CD1c-positive myeloid dendritic cell (primary cell): ENCODE results near the gene TMEM214.

Experiments
- DNase-seq: peaks from one replicate; pipeline ENCODE4 v3.0.0-alpha.2; 2016; ENCODE audit errors: extremely low spot score

Gene TMEM214

GRCh38 chr2:27040282-27040681 lies 7.5 kb downstream of the TMEM214 start:
- no peak for DNase-seq

DNA sequence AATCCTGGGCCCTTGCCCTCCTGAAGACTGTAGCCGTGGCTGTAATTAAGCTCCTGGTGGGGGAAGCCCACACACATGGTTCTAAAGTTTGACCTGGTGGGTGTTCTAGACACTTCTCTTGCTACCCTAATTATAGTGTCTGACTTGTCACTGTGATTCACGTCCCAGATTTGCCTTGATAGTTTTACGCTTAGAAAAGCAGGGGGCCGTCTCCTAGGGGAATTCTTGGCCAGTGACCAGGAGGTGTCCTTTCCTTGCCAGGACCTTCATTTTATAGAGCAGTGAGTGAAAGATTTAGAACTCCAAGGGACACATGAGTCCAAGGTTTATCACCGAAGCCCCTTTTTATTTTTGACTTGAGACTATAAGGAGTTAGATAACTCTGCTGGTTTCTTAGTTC lies 9.0 kb downstream of the TMEM214 start:
- no peak for DNase-seq

- no peak for DNase-seq
Observed at GRCh38 chr2:27042159-27042661, 9.4 kb downstream of the TMEM214 start.

GRCh38 chr2:27042985-27043634 lies 10.3 kb downstream of the TMEM214 start:
- DNase-seq, result no peak

DNA sequence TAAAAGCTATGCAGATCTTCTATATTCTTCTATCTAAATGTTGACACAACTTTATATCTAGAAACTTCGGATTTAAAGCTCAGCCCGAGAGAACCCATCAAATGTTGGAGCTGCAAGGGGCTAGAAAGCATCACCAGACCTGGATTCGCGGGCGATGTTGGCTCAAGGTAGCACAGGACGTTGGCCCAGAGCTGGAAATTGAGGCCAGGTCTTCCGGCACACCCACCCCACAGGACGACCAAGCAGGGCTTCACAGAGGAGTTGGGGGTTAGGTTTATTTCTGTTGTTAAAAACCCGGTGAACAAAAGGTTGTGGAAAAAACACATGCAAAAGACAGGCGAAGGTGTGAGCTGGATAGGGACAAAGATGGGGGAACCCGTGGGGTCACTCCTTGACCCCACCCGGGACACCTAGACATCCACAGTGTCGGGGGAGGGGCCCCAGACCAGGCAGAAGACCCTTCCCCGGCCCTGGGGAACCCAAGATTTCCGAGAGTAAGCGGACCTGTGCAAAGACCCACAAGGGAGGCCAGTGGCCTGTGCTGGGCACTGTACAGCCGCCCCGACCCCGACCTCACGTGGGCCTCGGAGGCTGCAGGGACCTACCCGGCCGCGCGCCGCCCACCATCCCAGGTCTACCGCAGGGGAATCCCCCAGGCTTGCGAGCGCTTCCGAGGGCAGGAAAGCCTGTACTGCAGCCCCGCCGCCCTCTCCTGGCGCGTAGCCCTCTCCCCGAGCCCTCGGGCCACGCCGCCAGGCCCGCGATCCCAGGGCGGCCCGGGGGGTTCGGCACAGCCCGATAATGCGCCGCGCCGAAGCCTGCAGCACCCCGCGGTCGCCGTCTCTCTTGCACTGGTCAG lies 16.9 kb downstream of the TMEM214 start:
- peak; percentile 58 for DNase-seq

- DNase-seq, result peak; percentile 94
Observed at GRCh38 chr2:27050281-27050995, 17.7 kb downstream of the TMEM214 start.

GRCh38 chr2:27050996-27051901 lies 18.5 kb downstream of the TMEM214 start, which contains the start of gene AGBL5:
Gene AGBL5, plus strand, starts transcription at chr2:27051668. Its CDS starts 1,291 bp downstream, at chr2:27052959.
- DNase-seq, result peak; percentile 96

- DNase-seq, result peak; percentile 6
Observed at GRCh38 chr2:27051902-27052645, 19.3 kb downstream of the TMEM214 start.

GRCh38 chr2:27053321-27053720 lies 20.6 kb downstream of the TMEM214 start:
- no peak for DNase-seq

- no peak for DNase-seq
Observed at GRCh38 chr2:27053776-27054175, 21.0 kb downstream of the TMEM214 start.

DNA sequence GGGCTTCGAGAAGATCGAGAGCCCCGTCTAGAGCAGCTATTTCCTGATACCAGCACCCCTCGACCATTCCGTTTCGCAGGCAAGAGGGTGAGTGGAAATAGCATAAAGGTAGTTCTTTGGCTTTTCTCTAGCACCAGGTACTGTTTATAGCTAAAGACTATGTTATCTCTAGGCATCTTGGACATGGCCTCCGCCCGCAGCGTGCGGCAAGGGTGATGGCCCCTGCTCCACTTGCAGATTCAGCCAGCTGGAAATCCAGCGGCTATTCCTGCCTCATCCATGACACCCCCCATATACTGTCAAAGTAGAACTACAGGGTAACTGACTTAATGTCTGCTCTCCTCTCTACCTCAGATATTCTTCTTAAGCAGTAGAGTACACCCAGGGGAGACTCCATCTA lies 22.0 kb downstream of the TMEM214 start:
- DNase-seq, result no peak

GRCh38 chr2:27057184-27057583 lies 24.4 kb downstream of the TMEM214 start:
- DNase-seq, result no peak

- DNase-seq, result no peak
Observed at GRCh38 chr2:27058210-27058609, 25.4 kb downstream of the TMEM214 start.

DNA sequence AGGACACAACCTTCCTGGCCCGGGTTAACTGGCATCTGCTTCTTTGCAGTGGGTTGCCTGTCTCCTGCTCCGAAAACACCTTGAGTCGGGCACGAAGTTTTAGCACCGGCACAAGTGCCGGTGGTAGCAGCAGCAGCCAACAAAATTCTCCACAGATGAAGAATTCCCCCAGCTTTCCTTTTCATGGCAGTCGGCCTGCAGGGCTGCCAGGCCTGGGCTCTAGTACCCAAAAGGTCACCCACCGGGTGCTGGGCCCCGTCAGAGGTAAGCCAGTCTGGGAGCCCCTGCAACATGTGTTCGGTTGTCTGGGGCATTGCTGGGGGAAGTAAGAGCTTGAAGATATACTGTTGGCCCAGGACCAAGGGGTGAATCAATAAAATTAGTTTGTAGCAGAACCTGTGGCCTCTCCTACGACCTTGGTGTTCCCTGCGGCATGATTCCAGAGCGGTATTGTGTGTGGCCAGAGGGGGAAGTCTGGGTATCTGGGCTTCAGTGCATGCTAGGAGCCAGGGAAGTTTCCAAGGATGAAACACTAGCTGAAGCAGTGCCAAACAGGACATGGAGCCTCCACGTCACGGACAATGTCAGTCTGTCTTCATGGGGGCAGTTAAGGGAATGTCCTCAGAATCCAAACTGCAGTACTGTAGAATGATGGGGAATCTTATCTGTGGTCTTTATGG lies 26.5 kb downstream of the TMEM214 start:
- no peak for DNase-seq

GRCh38 chr2:27060323-27060722 lies 27.6 kb downstream of the TMEM214 start:
- DNase-seq, result no peak

DNA sequence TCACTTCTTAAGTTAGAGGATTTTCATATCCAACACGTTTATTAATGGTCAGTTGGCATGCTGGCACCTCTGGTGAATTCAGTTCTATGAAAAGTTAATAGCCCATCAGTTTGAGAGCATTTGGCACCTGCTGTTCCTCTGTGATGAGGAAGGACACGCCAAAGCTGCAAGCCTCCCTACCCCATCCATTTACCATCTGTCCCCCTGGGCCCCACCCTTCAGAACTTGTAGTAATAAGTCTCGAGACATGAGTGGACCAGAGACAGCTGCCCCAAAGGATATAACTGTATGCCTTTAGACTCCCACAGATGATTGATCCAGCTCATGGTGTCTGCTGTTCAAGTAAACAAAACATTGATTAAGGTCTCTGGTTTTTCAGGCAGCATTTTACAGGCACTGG lies 32.4 kb downstream of the TMEM214 start:
- no peak for DNase-seq

- DNase-seq, result no peak
Observed at GRCh38 chr2:27067385-27067784, 34.6 kb downstream of the TMEM214 start.

- DNase-seq, result no peak
Observed at GRCh38 chr2:27069436-27069835, 36.7 kb downstream of the TMEM214 start.

GRCh38 chr2:27069961-27070618 lies 37.3 kb downstream of the TMEM214 start:
- no peak for DNase-seq
